ENCODE data around the gene ALK. TPM values are rescaled to one million over a fixed set of nuclear protein-coding genes. Genes with fewer than 3 reads are reported as not detected.

The ALK gene
- total and polyA plus RNA-seq, 2 experiments from 2014 or later = 0.35 TPM; not detected in 1

DNA sequence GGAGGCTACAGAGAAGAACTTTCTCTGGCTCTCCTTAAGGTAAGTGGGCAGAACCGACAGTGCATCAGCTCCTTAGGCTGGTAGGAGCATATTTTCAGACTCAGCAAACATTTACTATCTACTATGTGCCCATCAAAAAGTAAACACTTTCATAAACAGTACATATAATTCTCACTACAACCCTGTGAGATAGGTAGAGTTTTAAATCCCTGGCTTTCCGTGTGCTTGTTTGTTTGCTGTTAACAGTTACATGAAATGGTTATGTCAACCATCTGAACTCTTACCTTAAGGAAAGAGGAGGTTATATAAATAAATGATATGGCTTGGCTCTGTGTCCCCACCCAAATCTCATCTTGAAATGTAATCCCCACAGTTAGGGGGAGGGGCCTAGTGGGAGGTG, 310.1 kb downstream of the ALK start (continued):
- TF ChIP-seq POLR2AphosphoS5 (IDR thresholded peaks at IDR 0.05; ENCODE audit: low read depth) = no peak
- no peak for TF ChIP-seq EZH2 (IDR thresholded peaks at IDR 0.05; ENCODE audit: low read depth, unreplicated experiment)
- TF ChIP-seq ZNF331 (CRISPR knock-in tag; IDR thresholded peaks at IDR 0.05; ENCODE audit: low read depth) = no peak
- TF ChIP-seq STAT1 (IDR thresholded peaks at IDR 0.05; ENCODE audit: unreplicated experiment) = no peak
- TF ChIP-seq, protein P1, sequence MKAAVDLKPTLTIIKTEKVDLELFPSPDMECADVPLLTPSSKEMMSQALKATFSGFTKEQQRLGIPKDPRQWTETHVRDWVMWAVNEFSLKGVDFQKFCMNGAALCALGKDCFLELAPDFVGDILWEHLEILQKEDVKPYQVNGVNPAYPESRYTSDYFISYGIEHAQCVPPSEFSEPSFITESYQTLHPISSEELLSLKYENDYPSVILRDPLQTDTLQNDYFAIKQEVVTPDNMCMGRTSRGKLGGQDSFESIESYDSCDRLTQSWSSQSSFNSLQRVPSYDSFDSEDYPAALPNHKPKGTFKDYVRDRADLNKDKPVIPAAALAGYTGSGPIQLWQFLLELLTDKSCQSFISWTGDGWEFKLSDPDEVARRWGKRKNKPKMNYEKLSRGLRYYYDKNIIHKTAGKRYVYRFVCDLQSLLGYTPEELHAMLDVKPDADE (IDR thresholded peaks at IDR 0.05) = no peak
- TF ChIP-seq ZNF114 (CRISPR knock-in tag; IDR thresholded peaks at IDR 0.05) = no peak

DNA sequence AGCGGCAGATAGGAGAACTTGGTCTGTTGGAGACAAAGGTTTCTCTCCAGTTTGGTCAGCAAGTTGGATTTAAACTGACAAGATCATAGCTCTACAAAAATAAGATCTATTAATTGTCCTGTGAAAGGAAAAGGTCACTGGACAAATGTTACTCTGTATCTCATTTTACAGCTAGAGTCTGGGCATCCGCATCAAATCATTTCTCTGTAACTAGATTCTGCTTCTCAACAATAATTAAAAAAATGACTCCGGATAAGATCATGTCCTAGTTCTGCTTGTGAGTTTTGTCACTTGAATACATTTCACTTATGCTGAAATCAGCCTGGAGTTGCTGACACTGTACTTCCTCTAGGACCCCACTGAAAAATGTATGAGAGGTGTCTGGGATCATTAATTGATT, 310.8 kb downstream of the ALK start:
- Mint-ChIP-seq H3K27me3 (ENCODE audit: insufficient read depth, low read depth, poor library complexity) (no peaks in the 10 kb centered on the region), H3K36me3 (ENCODE audit: low read depth) (no peaks in the 10 kb centered on the region), H3K27ac (no peak overlapping the region), H3K4me1 (peaks cover 21% of the 10 kb centered on the region), H3K4me3 (no peak overlapping the region), H3K9me3 (no peaks in the 10 kb centered on the region)
- no peak overlapping the region for H3K4me2 ChIP-seq
- ATAC-seq (no peak), DNase-seq (ENCODE audit: low spot score) (no peak)
- no peaks in the 10 kb centered on the region for H3K79me2 ChIP-seq (replicated peaks; ENCODE audit: insufficient read depth)
- peaks cover 28% of the 10 kb centered on the region for H3K9me2 ChIP-seq (ENCODE audit: insufficient read depth)
- peaks cover 6% of the 10 kb centered on the region for H3K4me1 ChIP-seq (ENCODE audit: insufficient read depth)
- H3K4me3 ChIP-seq = no peak overlapping the region
- no peaks in the 10 kb centered on the region for H4K20me1 ChIP-seq (replicated peaks; ENCODE audit: insufficient read depth)
- no peaks in the 10 kb centered on the region for H3K27me3 ChIP-seq (ENCODE audit: insufficient read depth)
- H2AFZ ChIP-seq = no peak overlapping the region
- H3K27ac ChIP-seq (ENCODE audit: low read depth) = no peak overlapping the region
- H3F3A ChIP-seq (replicated peaks; ENCODE audit: low read depth) = no peaks in the 10 kb centered on the region
- H3K36me3 ChIP-seq (ENCODE audit: insufficient read depth) = no peaks in the 10 kb centered on the region
- TF ChIP-seq EZH2 (IDR thresholded peaks at IDR 0.05; ENCODE audit: low read depth, unreplicated experiment) (no peak), CREB1 (CRISPR knock-in tag; IDR thresholded peaks at IDR 0.05; ENCODE audit: low read depth) (no peak), ZNF114 (CRISPR knock-in tag; IDR thresholded peaks at IDR 0.05) (no peak), STAT1 (IDR thresholded peaks at IDR 0.05; ENCODE audit: unreplicated experiment) (no peak), EZH2phosphoT487 (IDR thresholded peaks at IDR 0.05; ENCODE audit: unreplicated experiment) (no peak), POLR2AphosphoS5 (IDR thresholded peaks at IDR 0.05; ENCODE audit: low read depth) (no peak), NANOG (IDR thresholded peaks at IDR 0.05; ENCODE audit: borderline replicate concordance) (no peak), ZNF331 (CRISPR knock-in tag; IDR thresholded peaks at IDR 0.05; ENCODE audit: low read depth) (no peak)
- TF ChIP-seq, protein P1 (IDR thresholded peaks at IDR 0.05) = no peak
- TF ChIP-seq, protein P2, sequence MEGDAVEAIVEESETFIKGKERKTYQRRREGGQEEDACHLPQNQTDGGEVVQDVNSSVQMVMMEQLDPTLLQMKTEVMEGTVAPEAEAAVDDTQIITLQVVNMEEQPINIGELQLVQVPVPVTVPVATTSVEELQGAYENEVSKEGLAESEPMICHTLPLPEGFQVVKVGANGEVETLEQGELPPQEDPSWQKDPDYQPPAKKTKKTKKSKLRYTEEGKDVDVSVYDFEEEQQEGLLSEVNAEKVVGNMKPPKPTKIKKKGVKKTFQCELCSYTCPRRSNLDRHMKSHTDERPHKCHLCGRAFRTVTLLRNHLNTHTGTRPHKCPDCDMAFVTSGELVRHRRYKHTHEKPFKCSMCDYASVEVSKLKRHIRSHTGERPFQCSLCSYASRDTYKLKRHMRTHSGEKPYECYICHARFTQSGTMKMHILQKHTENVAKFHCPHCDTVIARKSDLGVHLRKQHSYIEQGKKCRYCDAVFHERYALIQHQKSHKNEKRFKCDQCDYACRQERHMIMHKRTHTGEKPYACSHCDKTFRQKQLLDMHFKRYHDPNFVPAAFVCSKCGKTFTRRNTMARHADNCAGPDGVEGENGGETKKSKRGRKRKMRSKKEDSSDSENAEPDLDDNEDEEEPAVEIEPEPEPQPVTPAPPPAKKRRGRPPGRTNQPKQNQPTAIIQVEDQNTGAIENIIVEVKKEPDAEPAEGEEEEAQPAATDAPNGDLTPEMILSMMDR (conservative IDR thresholded peaks at IDR 0.05; ENCODE audit: low read depth in 2 of 2) = no peak
- TF ChIP-seq, protein P3, sequence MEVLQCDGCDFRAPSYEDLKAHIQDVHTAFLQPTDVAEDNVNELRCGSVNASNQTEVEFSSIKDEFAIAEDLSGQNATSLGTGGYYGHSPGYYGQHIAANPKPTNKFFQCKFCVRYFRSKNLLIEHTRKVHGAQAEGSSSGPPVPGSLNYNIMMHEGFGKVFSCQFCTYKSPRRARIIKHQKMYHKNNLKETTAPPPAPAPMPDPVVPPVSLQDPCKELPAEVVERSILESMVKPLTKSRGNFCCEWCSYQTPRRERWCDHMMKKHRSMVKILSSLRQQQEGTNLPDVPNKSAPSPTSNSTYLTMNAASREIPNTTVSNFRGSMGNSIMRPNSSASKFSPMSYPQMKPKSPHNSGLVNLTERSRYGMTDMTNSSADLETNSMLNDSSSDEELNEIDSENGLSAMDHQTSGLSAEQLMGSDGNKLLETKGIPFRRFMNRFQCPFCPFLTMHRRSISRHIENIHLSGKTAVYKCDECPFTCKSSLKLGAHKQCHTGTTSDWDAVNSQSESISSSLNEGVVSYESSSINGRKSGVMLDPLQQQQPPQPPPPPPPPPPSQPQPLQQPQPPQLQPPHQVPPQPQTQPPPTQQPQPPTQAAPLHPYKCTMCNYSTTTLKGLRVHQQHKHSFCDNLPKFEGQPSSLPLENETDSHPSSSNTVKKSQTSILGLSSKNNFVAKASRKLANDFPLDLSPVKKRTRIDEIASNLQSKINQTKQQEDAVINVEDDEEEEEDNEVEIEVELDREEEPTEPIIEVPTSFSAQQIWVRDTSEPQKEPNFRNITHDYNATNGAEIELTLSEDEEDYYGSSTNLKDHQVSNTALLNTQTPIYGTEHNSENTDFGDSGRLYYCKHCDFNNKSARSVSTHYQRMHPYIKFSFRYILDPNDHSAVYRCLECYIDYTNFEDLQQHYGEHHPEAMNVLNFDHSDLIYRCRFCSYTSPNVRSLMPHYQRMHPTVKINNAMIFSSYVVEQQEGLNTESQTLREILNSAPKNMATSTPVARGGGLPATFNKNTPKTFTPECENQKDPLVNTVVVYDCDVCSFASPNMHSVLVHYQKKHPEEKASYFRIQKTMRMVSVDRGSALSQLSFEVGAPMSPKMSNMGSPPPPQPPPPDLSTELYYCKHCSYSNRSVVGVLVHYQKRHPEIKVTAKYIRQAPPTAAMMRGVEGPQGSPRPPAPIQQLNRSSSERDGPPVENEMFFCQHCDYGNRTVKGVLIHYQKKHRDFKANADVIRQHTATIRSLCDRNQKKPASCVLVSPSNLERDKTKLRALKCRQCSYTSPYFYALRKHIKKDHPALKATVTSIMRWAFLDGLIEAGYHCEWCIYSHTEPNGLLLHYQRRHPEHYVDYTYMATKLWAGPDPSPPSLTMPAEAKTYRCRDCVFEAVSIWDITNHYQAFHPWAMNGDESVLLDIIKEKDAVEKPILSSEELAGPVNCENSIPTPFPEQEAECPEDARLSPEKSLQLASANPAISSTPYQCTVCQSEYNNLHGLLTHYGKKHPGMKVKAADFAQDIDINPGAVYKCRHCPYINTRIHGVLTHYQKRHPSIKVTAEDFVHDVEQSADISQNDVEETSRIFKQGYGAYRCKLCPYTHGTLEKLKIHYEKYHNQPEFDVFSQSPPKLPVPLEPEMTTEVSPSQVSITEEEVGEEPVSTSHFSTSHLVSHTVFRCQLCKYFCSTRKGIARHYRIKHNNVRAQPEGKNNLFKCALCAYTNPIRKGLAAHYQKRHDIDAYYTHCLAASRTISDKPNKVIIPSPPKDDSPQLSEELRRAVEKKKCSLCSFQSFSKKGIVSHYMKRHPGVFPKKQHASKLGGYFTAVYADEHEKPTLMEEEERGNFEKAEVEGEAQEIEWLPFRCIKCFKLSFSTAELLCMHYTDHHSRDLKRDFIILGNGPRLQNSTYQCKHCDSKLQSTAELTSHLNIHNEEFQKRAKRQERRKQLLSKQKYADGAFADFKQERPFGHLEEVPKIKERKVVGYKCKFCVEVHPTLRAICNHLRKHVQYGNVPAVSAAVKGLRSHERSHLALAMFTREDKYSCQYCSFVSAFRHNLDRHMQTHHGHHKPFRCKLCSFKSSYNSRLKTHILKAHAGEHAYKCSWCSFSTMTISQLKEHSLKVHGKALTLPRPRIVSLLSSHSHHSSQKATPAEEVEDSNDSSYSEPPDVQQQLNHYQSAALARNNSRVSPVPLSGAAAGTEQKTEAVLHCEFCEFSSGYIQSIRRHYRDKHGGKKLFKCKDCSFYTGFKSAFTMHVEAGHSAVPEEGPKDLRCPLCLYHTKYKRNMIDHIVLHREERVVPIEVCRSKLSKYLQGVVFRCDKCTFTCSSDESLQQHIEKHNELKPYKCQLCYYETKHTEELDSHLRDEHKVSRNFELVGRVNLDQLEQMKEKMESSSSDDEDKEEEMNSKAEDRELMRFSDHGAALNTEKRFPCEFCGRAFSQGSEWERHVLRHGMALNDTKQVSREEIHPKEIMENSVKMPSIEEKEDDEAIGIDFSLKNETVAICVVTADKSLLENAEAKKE (CRISPR knock-in tag; IDR thresholded peaks at IDR 0.05) = no peak
